SK-N-SH (cell line): ENCODE results near the gene MMP28. TPM values are rescaled to one million over a fixed set of nuclear protein-coding genes. Genes with fewer than 3 reads are reported as not detected.
A peak's percentile ranks its signal among the peaks of the same experiment; 100 is the strongest.

Experiments
- CTCF ChIA-PET: fragments of 300-600, 350-600 bp; formaldehyde crosslinking; extraction: SDS; loops from one replicate; lab custom pipeline; 2021; lab: Yijun Ruan, JAX
- POLR2A ChIA-PET: fragments of 350-600 bp; sonication (Branson Sonifier 250); formaldehyde crosslinking; extraction: SDS; loops from one replicate; lab custom pipeline; 2020; ENCODE audit warnings: antibody characterized with exemption, inconsistent platforms; lab: Yijun Ruan, JAX
- DNase-seq: peaks from one replicate; pipeline ENCODE4 v3.0.0; 2012
- H2AFZ ChIP-seq: fragments of 200-600 bp; sonication (generic); 2 replicates; pipeline ENCODE4 v1.8.1; 2016; ENCODE audit warnings: antibody characterized with exemption, mild to moderate bottlenecking, low read depth
- H3F3A ChIP-seq: fragments of 200-600 bp; sonication (generic); replicated peaks from 2 replicates; pipeline ENCODE3; 2016; ENCODE audit warnings: antibody characterized with exemption, mild to moderate bottlenecking; ENCODE audit not compliant: insufficient read depth
- H3K27ac ChIP-seq, 2 experiments: fragments of 200-500 bp in 1 of 2; fragments of 200-600 bp in 1 of 2; sonication (Bioruptor generic) in 1 of 2; sonication (generic), shearing (Covaris generic) in 1 of 2; 2 replicates each; pipeline versions ENCODE4 v1.5.1 to v1.6.1; 2014 to 2016; ENCODE audit warnings: low read depth in 2 of 2, inconsistent platforms in 1 of 2, low read length in 1 of 2, mild to moderate bottlenecking in 1 of 2, mixed read lengths in 1 of 2
- H3K27me3 ChIP-seq: fragments of 200-600 bp; sonication (generic), shearing (Covaris generic); 2 replicates; pipeline ENCODE4 v1.6.1; 2016; ENCODE audit warnings: mixed run types; ENCODE audit not compliant: insufficient read depth
- H3K36me3 ChIP-seq, 2 experiments: fragments of 200-500 bp in 1 of 2; fragments of 200-600 bp in 1 of 2; sonication (Bioruptor generic) in 1 of 2; sonication (generic) in 1 of 2; replicated peaks in 1 of 2; 2 replicates each; pipeline versions ENCODE3 to v1.5.1; 2014 to 2016; ENCODE audit warnings: low read length in 1 of 2, mild to moderate bottlenecking in 1 of 2; ENCODE audit not compliant: insufficient read depth in 2 of 2, control insufficient read depth in 1 of 2
- H3K4me1 ChIP-seq, 2 experiments: fragments of 200-500 bp in 1 of 2; fragments of 200-600 bp in 1 of 2; sonication (Bioruptor generic) in 1 of 2; sonication (generic), shearing (Covaris generic) in 1 of 2; 2 replicates each; pipeline versions ENCODE4 v1.5.1 to v1.6.1; 2014 to 2016; ENCODE audit warnings: low read depth in 1 of 2, low read length in 1 of 2, mixed run types in 1 of 2; ENCODE audit not compliant: insufficient read depth in 2 of 2, control insufficient read depth in 1 of 2
- H3K4me2 ChIP-seq: fragments of 200-600 bp; sonication (generic), shearing (Covaris generic); 2 replicates; pipeline ENCODE4 v1.6.1; 2017; ENCODE audit warnings: mixed run types
- H3K4me3 ChIP-seq, 2 experiments: fragments of 200-500 bp in 1 of 2; fragments of 200-600 bp in 1 of 2; sonication (Bioruptor generic) in 1 of 2; sonication (generic), shearing (Covaris generic) in 1 of 2; 2 replicates each; pipeline versions ENCODE4 v1.5.1 to v1.8.1; 2014 to 2016; ENCODE audit warnings: low read depth in 2 of 2, inconsistent platforms in 1 of 2, low read length in 1 of 2, mild to moderate bottlenecking in 1 of 2, mixed read lengths in 1 of 2, moderate library complexity in 1 of 2
- H3K79me2 ChIP-seq: fragments of 200-600 bp; sonication (generic); 2 replicates; pipeline ENCODE4 v1.8.1; 2017; ENCODE audit warnings: mild to moderate bottlenecking; ENCODE audit not compliant: insufficient read depth
- H3K9ac ChIP-seq: fragments of 200-600 bp; sonication (generic); 2 replicates; pipeline ENCODE4 v1.6.1; 2017; ENCODE audit warnings: mixed run types
- H3K9me2 ChIP-seq: fragments of 200-600 bp; sonication (generic); 2 replicates; pipeline ENCODE4 v1.6.1; 2017; ENCODE audit warnings: mixed run types
- H3K9me3 ChIP-seq: fragments of 200-600 bp; sonication (generic); 2 replicates; pipeline ENCODE4 v1.6.1; 2017; ENCODE audit warnings: mixed run types, mild to moderate bottlenecking, moderate library complexity
- H4K20me1 ChIP-seq: fragments of 200-600 bp; sonication (generic); 2 replicates; pipeline ENCODE4 v1.6.1; 2017; ENCODE audit warnings: mild to moderate bottlenecking, mixed run types; ENCODE audit not compliant: insufficient read depth
- EP300 ChIP-seq, 2 experiments: IDR thresholded peaks; 2 replicates each; pipeline versions ENCODE4 v1.4.0 to v1.6.1; 2012; ENCODE audit warnings: borderline replicate concordance in 1 of 2, low read depth in 1 of 2, low read length in 1 of 2
- FOSL2 ChIP-seq: IDR thresholded peaks from 2 replicates; pipeline ENCODE4 v1.4.0; 2012; ENCODE audit warnings: low read depth, mild to moderate bottlenecking, moderate library complexity, borderline replicate concordance
- GABPA ChIP-seq: IDR thresholded peaks from 2 replicates; pipeline ENCODE4 v1.4.0; 2012; ENCODE audit warnings: low read depth, mild to moderate bottlenecking
- IRF3 ChIP-seq: fragments of 150-350 bp; IDR thresholded peaks from 2 replicates; pipeline ENCODE4 v1.6.1; 2016; ENCODE audit warnings: mild to moderate bottlenecking, low read depth, low read length
- MAX ChIP-seq: IDR thresholded peaks from 2 replicates; pipeline ENCODE4 v1.4.0; 2012; ENCODE audit warnings: low read depth
- MEF2A ChIP-seq: IDR thresholded peaks from 2 replicates; pipeline ENCODE4 v1.4.0; 2012; ENCODE audit warnings: low read depth, borderline replicate concordance
- MXI1 ChIP-seq: IDR thresholded peaks from 2 replicates; pipeline ENCODE4 v1.6.1; 2012; ENCODE audit warnings: mild to moderate bottlenecking, low read depth, low read length, improper control_type of control experiment
- NFIC ChIP-seq: IDR thresholded peaks from 2 replicates; pipeline ENCODE4 v1.4.0; 2012; ENCODE audit warnings: borderline replicate concordance
- POLR2AphosphoS5 ChIP-seq: IDR thresholded peaks from 2 replicates; pipeline ENCODE4 v1.6.1; 2012; ENCODE audit warnings: low read depth, low read length
- REST ChIP-seq: IDR thresholded peaks from 2 replicates; pipeline ENCODE4 v1.6.1; 2012; ENCODE audit warnings: mild to moderate bottlenecking, low read depth, low read length, moderate library complexity
- SMC3 ChIP-seq: IDR thresholded peaks from 2 replicates; pipeline ENCODE4 v1.6.1; 2012; ENCODE audit warnings: low read depth, low read length, improper control_type of control experiment
- TEAD4 ChIP-seq: IDR thresholded peaks from 2 replicates; pipeline ENCODE4 v1.4.0; 2012; ENCODE audit warnings: mild to moderate bottlenecking, borderline replicate concordance; ENCODE audit not compliant: insufficient read depth
- USF2 ChIP-seq: fragments of 150-350 bp; IDR thresholded peaks from 2 replicates; pipeline ENCODE4 v1.6.1; 2017; ENCODE audit warnings: antibody characterized with exemption, low read length, low read depth, borderline replicate concordance
- WGBS: methylation state at CpG from one replicate; pipeline ENCODE4 v1.1.6; 2017; ENCODE audit warnings: low lambda C conversion rate; 5-methylcytosine and 5-hydroxymethylcytosine counted together
- polyA plus RNA-seq, 3 experiments: library from polyadenylated mRNA; depleted of rRNA; stranded (reverse); fragments of >200 nt; gene quantifications; 2 replicates each; pipeline ENCODE4 v1.2.3, GENCODE V29; 2012

The MMP28 gene
- polyA plus RNA-seq, 1 of the 3 experiments (the other 2 are of a cell fraction): 0.33 TPM

GRCh38 chr17:35725802-35726126 is 69.7 kb downstream of the MMP28 start (continued):
- TF ChIP-seq EP300 (IDR thresholded peaks at IDR 0.05; ENCODE audit: borderline replicate concordance in 1 of 2, low read depth in 1 of 2, low read length in 1 of 2) (no peak), FOSL2 (no peak)
- TF ChIP-seq, all 33 proteins: peak for 0

GRCh38 chr17:35725058-35725457 is 70.4 kb downstream of the MMP28 start:
- peaks cover 28 to 52% of the 10 kb centered on the region in 2 experiments for H3K36me3 ChIP-seq
- ChIA-PET POLR2A (no interaction called here), CTCF (interaction anchor here (3.2 kb wide), 1 partner anchor 23 kb away, joined by 16 read pairs; no protein-coding TSS in a partner anchor)
- peak overlapping the region; percentile 67 to 83; a peak in 3 of 4 replicates for H3K27ac ChIP-seq
- DNase-seq: no peak
- H3K27me3 ChIP-seq: no peaks in the 10 kb centered on the region
- no peaks in the 10 kb centered on the region for H3K9me3 ChIP-seq
- no peak overlapping the region for H2AFZ ChIP-seq
- no peak overlapping the region for H3K9ac ChIP-seq
- no peaks in the 10 kb centered on the region for H3K9me2 ChIP-seq
- peaks cover 15% of the 10 kb centered on the region for H3F3A ChIP-seq
- peaks cover 13 to 19% of the 10 kb centered on the region in 2 experiments; a peak in 3 of 4 replicates for H3K4me1 ChIP-seq
- WGBS: 93% methylated on average over 4 of the region's 4 CpGs
- peak overlapping the region; percentile 66; the same call in 1 of the 2 replicates for H3K4me2 ChIP-seq
- H3K4me3 ChIP-seq: no peak overlapping the region
- TF ChIP-seq MAX: no peak
- TF ChIP-seq EP300 (IDR thresholded peaks at IDR 0.05; ENCODE audit: borderline replicate concordance in 1 of 2, low read depth in 1 of 2, low read length in 1 of 2): no peak
- no peak for TF ChIP-seq MXI1
- no peak for TF ChIP-seq USF2
- TF ChIP-seq SMC3: no peak
- no peak for TF ChIP-seq NFIC
- no peak for TF ChIP-seq TEAD4
- no peak for TF ChIP-seq POLR2AphosphoS5
- TF ChIP-seq MEF2A: no peak
- 0 out of 2 replicates have a peak, but pooled peaks cover 1% of the 10 kb centered on the region for H3K79me2 ChIP-seq
- peaks cover 7% of the 10 kb centered on the region for H4K20me1 ChIP-seq

- H3K4me2 ChIP-seq: no peak overlapping the region
- H3K9me2 ChIP-seq: no peaks in the 10 kb centered on the region
- H2AFZ ChIP-seq: no peak overlapping the region
- H3K27ac ChIP-seq: no peak overlapping the region
- 90% methylated on average over 2 of the region's 2 CpGs for WGBS
- H3K4me3 ChIP-seq: no peak overlapping the region
- H3F3A ChIP-seq: peaks cover 15% of the 10 kb centered on the region
- TF ChIP-seq IRF3 (no peak), REST (no peak), GABPA (no peak), MEF2A (no peak), NFIC (no peak)
- ChIA-PET CTCF (interaction anchor here (1.4 to 3.0 kb wide), 4 partner anchors 20 to 111 kb away, joined by 3 to 12 read pairs (median 10); no protein-coding TSS in a partner anchor), POLR2A (no interaction called here)
- no peaks in the 10 kb centered on the region for H3K27me3 ChIP-seq
- peaks cover 40 to 61% of the 10 kb centered on the region in 2 experiments for H3K36me3 ChIP-seq
- H3K79me2 ChIP-seq: 0 out of 2 replicates have a peak, but pooled peaks cover 5% of the 10 kb centered on the region
- H3K9me3 ChIP-seq: no peaks in the 10 kb centered on the region
- DNase-seq: no peak
- H3K4me1 ChIP-seq: peaks cover 13 to 19% of the 10 kb centered on the region in 2 experiments; a peak in 3 of 4 replicates
- peaks cover 7% of the 10 kb centered on the region for H4K20me1 ChIP-seq
- no peak overlapping the region for H3K9ac ChIP-seq
Observed at GRCh38 chr17:35723735-35724134, 71.7 kb downstream of the MMP28 start.
